ENCODE results near the gene NOL3. TPM values are rescaled to one million over a fixed set of nuclear protein-coding genes. Genes with fewer than 3 reads are reported as not detected.

Gene NOL3
- total RNA-seq, 1 donor from 2014 or later: 110 TPM

GRCh38 chr16:67156143-67156844 lies 14.0 kb upstream of the NOL3 start:
- H3K27me3 ChIP-seq (ENCODE audit: low read depth): no peaks in the 10 kb centered on the region
- no peak overlapping the region for H3K4me3 ChIP-seq
- DNase-seq: no peak
- TF ChIP-seq CTCF (IDR thresholded peaks at IDR 0.05; ENCODE audit: borderline replicate concordance): no peak
- intact Hi-C loops (cut with micrococcal nuclease): no loop called here
- H3K4me1 ChIP-seq: peaks cover 45% of the 10 kb centered on the region
- no peaks in the 10 kb centered on the region for H3K9me3 ChIP-seq (replicated peaks)
- no peak overlapping the region for H3K27ac ChIP-seq (replicated peaks)
- no peaks in the 10 kb centered on the region for H3K36me3 ChIP-seq

GRCh38 chr16:67157106-67157748 lies 13.1 kb upstream of the NOL3 start:
- peaks cover 4% of the 10 kb centered on the region for H3K27me3 ChIP-seq (ENCODE audit: low read depth)
- H3K9me3 ChIP-seq (replicated peaks): no peaks in the 10 kb centered on the region
- no peak overlapping the region for H3K4me3 ChIP-seq
- peaks cover 51% of the 10 kb centered on the region for H3K4me1 ChIP-seq
- DNase-seq: no peak
- H3K36me3 ChIP-seq: no peaks in the 10 kb centered on the region
- TF ChIP-seq CTCF (IDR thresholded peaks at IDR 0.05; ENCODE audit: borderline replicate concordance): no peak
- intact Hi-C loops (cut with micrococcal nuclease): no loop called here
- H3K27ac ChIP-seq (replicated peaks): no peak overlapping the region

- DNase-seq: no peak
- peaks cover 60% of the 10 kb centered on the region for H3K4me1 ChIP-seq
These were observed 12.3 kb upstream of the NOL3 start for GRCh38 chr16:67157892-67158635.

DNA sequence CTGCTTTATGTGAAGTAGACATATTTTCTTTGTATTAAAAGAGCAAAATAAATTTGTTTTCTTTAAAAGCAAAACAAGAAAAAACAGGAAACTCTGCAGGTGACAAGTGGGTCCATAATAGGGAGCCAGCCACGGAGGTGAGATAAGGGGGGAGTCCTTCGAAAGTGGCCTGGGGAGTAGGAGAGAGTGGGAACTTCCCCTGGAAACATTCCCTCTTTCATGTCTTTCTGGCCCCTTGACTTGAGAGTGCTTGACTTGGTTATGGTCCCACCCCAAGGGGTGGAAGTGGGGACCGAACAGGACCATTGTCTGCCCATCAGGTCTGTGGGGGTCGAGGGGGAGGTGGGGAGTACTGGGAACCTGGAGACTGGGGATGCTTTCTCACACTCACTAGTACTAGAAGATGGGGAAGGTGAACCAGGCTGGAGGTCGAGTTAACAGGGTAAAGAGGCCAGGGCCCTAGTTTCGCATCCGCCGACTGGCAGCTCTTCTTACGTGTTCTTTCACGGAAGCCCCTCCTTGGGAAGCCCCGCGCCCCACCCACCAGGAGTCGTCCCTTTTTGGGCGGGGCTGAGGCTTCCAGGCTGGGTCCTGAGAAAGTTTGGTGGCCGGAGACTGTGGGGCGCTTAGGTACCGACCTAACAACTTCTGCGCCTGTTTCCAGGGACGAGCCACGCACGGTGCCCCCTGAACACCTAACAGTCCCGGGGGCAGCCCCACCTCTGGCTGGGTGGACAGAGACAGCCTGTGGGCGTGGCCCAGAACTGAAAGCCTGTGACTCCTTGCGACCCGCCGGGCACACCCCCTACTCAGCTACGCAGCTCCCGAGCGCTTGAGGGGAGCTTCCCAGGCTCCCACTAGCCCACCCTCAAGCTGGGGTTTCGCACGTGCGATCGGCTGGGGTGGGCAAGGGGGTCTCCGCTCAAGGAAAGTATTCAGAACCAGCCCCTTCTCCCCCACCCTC lies 11.4 kb upstream of the NOL3 start:
- peak; percentile 36 for DNase-seq
- peak overlapping the region; percentile 90 for H3K27ac ChIP-seq (replicated peaks)
- intact Hi-C loops (cut with micrococcal nuclease): no loop called here
- H3K4me1 ChIP-seq: peaks cover 68% of the 10 kb centered on the region
- H3K9me3 ChIP-seq (replicated peaks): no peaks in the 10 kb centered on the region
- H3K4me3 ChIP-seq: peak overlapping the region; percentile 98
- H3K36me3 ChIP-seq: no peaks in the 10 kb centered on the region
- TF ChIP-seq CTCF (IDR thresholded peaks at IDR 0.05; ENCODE audit: borderline replicate concordance): no peak
- H3K27me3 ChIP-seq (ENCODE audit: low read depth): peaks cover 21% of the 10 kb centered on the region

More at GRCh38 chr16:67157892-67158635, 12.3 kb upstream of the NOL3 start:
- Histone ChIP-seq H3K4me3 (no peak overlapping the region), H3K9me3 (replicated peaks) (no peaks in the 10 kb centered on the region), H3K27me3 (ENCODE audit: low read depth) (peaks cover 13% of the 10 kb centered on the region), H3K36me3 (no peaks in the 10 kb centered on the region), H3K27ac (replicated peaks) (no peak overlapping the region)
- intact Hi-C loops (cut with micrococcal nuclease): no loop called here
- no peak for TF ChIP-seq CTCF (IDR thresholded peaks at IDR 0.05; ENCODE audit: borderline replicate concordance)

DNA sequence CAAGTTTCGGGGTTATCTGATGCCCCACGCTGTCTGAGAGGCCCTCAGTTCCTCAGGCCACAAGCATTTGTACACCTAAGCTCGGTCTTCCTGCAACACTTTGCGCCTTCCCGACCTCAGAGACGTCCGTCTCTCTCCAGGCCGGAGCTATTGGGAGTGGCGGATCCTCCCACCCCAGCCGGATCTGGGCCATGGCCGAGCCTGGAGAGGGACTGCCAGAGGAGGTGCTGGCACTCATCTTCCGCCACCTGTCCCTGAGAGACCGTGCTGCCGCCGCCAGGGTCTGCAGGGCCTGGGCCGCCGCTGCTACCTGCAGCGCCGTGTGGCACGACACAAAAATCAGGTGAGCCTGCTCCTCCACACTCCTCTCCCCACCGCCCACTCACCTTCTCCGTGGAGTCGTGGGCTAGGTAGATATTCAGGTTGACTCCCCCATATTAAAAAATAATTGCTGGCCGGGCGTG lies 8.7 kb upstream of the NOL3 start:
- Histone ChIP-seq H3K9me3 (replicated peaks) (no peaks in the 10 kb centered on the region), H3K4me3 (peak overlapping the region; percentile 98), H3K27me3 (ENCODE audit: low read depth) (peaks cover 45% of the 10 kb centered on the region), H3K36me3 (no peaks in the 10 kb centered on the region), H3K4me1 (peaks cover 72% of the 10 kb centered on the region), H3K27ac (replicated peaks) (peak overlapping the region; percentile 90)
- no peak for TF ChIP-seq CTCF (IDR thresholded peaks at IDR 0.05; ENCODE audit: borderline replicate concordance)
- intact Hi-C loops (cut with micrococcal nuclease): no loop called here
- DNase-seq: peak; percentile 60

Measured in left ventricle myocardium inferior (tissue), 1 donor.